GM23338 (cell line): ENCODE results near the gene MAN1A2. TPM values are rescaled to one million over a fixed set of nuclear protein-coding genes. Genes with fewer than 3 reads are reported as not detected.

ENCODE experiments used
- ATAC-seq: fragments of 200-7000 bp; cut with Tn5 transposase; 3 replicates; pipeline ENCODE4 v1.9.1; 2020
- DNase-seq: peaks from one replicate; pipeline ENCODE4 v3.0.0-alpha.2; 2015; ENCODE audit warnings: low spot score
- H2AFZ ChIP-seq: fragments of 200-600 bp; sonication (generic); 2 replicates; pipeline ENCODE4 v1.8.0; 2016; ENCODE audit warnings: antibody characterized with exemption, mild to moderate bottlenecking, moderate library complexity
- H3F3A ChIP-seq: fragments of 200-600 bp; sonication (generic); replicated peaks from 2 replicates; pipeline ENCODE4 v1.8.0; 2017; ENCODE audit warnings: antibody characterized with exemption, mixed run types, low read depth
- H3K27ac ChIP-seq: fragments of 200-600 bp; sonication (generic); 2 replicates; pipeline ENCODE4 v1.6.1; 2016; ENCODE audit warnings: low read depth
- H3K27me3 ChIP-seq: fragments of 200-600 bp; sonication (generic); 2 replicates; pipeline ENCODE4 v1.8.0; 2016; ENCODE audit warnings: mild to moderate bottlenecking, mixed run types, moderate library complexity; ENCODE audit not compliant: insufficient read depth
- H3K36me3 ChIP-seq: fragments of 200-600 bp; sonication (generic); 2 replicates; pipeline ENCODE4 v1.8.0; 2016; ENCODE audit warnings: mild to moderate bottlenecking; ENCODE audit not compliant: insufficient read depth
- H3K4me1 ChIP-seq: fragments of 200-600 bp; sonication (generic); 2 replicates; pipeline ENCODE4 v1.8.0; 2016; ENCODE audit warnings: mild to moderate bottlenecking, moderate library complexity; ENCODE audit not compliant: insufficient read depth
- H3K4me2 ChIP-seq: fragments of 200-600 bp; sonication (generic); 2 replicates; pipeline ENCODE4 v1.7.1; 2017; ENCODE audit warnings: mixed run types
- H3K4me3 ChIP-seq: fragments of 200-600 bp; sonication (generic); 2 replicates; pipeline ENCODE4 v1.6.1; 2016; ENCODE audit warnings: mixed run types
- H3K79me2 ChIP-seq: fragments of 200-600 bp; sonication (generic); replicated peaks from 2 replicates; pipeline ENCODE4 v1.8.0; 2017; ENCODE audit warnings: mild to moderate bottlenecking; ENCODE audit not compliant: insufficient read depth
- H3K9me2 ChIP-seq: fragments of 200-600 bp; sonication (generic); 2 replicates; pipeline ENCODE4 v1.8.0; 2017; ENCODE audit not compliant: insufficient read depth
- H4K20me1 ChIP-seq: fragments of 200-600 bp; sonication (generic); replicated peaks from 2 replicates; pipeline ENCODE4 v1.8.0; 2017; ENCODE audit warnings: mild to moderate bottlenecking; ENCODE audit not compliant: insufficient read depth
- H3K27ac Mint-ChIP-seq: 2 replicates; pipeline ENCODE4 v1.8.0; 2020; ENCODE audit warnings: inconsistent platforms, mild to moderate bottlenecking, moderate library complexity, mixed read lengths
- H3K27me3 Mint-ChIP-seq: 3 replicates; pipeline ENCODE4 v1.8.0; 2022; ENCODE audit warnings: low read depth, mild to moderate bottlenecking, moderate library complexity, mixed read lengths, inconsistent platforms; ENCODE audit not compliant: insufficient read depth, poor library complexity
- H3K36me3 Mint-ChIP-seq: 3 replicates; pipeline ENCODE4 v1.8.0; 2021; ENCODE audit warnings: low read depth, mild to moderate bottlenecking, inconsistent platforms, moderate library complexity, mixed read lengths
- H3K4me1 Mint-ChIP-seq: 3 replicates; pipeline ENCODE4 v1.8.0; 2020; ENCODE audit warnings: mild to moderate bottlenecking, inconsistent platforms, mixed read lengths
- H3K4me3 Mint-ChIP-seq: 3 replicates; pipeline ENCODE4 v1.8.0; 2021; ENCODE audit warnings: moderate library complexity, mild to moderate bottlenecking, inconsistent platforms, mixed read lengths
- H3K9me3 Mint-ChIP-seq: 3 replicates; pipeline ENCODE4 v1.8.0; 2020; ENCODE audit warnings: moderate library complexity, mild to moderate bottlenecking, inconsistent platforms, mixed read lengths
- CTCF ChIP-seq, 2 experiments: fragments of 200-600 bp in 1 of 2; sonication (generic) in 1 of 2; conservative IDR thresholded peaks; 2 replicates each; pipeline versions ENCODE4 v1.5.1 to v1.6.1; 2016 to 2017; ENCODE audit warnings: antibody characterized with exemption in 2 of 2, low read depth in 2 of 2, mild to moderate bottlenecking in 2 of 2, moderate library complexity in 1 of 2
- EZH2phosphoT487 ChIP-seq: fragments of 200-600 bp; sonication (generic); IDR thresholded peaks from one replicate; pipeline ENCODE4 v1.8.1; 2018; ENCODE audit warnings: antibody characterized with exemption; ENCODE audit not compliant: unreplicated experiment
- JUNB ChIP-seq: IDR thresholded peaks from one replicate; pipeline ENCODE4 v1.6.1; 2016; ENCODE audit warnings: antibody characterized with exemption; ENCODE audit not compliant: unreplicated experiment
- REST ChIP-seq: IDR thresholded peaks from one replicate; pipeline ENCODE4 v1.6.1; 2018; ENCODE audit warnings: antibody characterized with exemption; ENCODE audit not compliant: unreplicated experiment
- STAT1 ChIP-seq: IDR thresholded peaks from one replicate; pipeline ENCODE4 v1.6.1; 2016; ENCODE audit warnings: antibody characterized with exemption; ENCODE audit not compliant: unreplicated experiment
- ZNF114 ChIP-seq: fragments of 250-450 bp; sonication (Bioruptor Pico); IDR thresholded peaks from 2 replicates; pipeline ENCODE4 v1.5.0; 2020; ENCODE audit warnings: mild to moderate bottlenecking, moderate library complexity
- ZNF331 ChIP-seq: fragments of 250-450 bp; sonication (Bioruptor Pico); IDR thresholded peaks from 2 replicates; pipeline ENCODE4 v1.5.0; 2020; ENCODE audit warnings: low read depth, mild to moderate bottlenecking, moderate library complexity
- ZNF462 ChIP-seq: fragments of 250-450 bp; sonication (Bioruptor Pico); IDR thresholded peaks from 2 replicates; pipeline ENCODE4 v1.5.0; 2020; ENCODE audit warnings: mild to moderate bottlenecking, moderate library complexity
- polyA plus RNA-seq: library from polyadenylated mRNA; unstranded; fragments of >200 nt; fragmentation: Nextera tagmentation; extraction: Ambion mirVana; gene quantifications from 2 replicates; pipeline ENCODE4 v1.2.1, GENCODE V29; 2016
- total RNA-seq: library from RNA; depleted of rRNA; stranded (reverse); fragments of >200 nt; shearing (Covaris generic); gene quantifications from 2 replicates; pipeline ENCODE4 v1.2.3, GENCODE V29; 2014

The MAN1A2 gene
- total and polyA plus RNA-seq, 2 experiments from 2014 or later: 18.6 to 22.2 TPM

GRCh38 chr1:117389284-117389683 lies 22.0 kb downstream of the MAN1A2 start:
- Histone ChIP-seq H3F3A (no peaks in the 10 kb centered on the region), H3K4me1 (peaks cover 5% of the 10 kb centered on the region), H3K9me2 (no peaks in the 10 kb centered on the region), H3K27me3 (no peaks in the 10 kb centered on the region), H3K27ac (no peak overlapping the region), H3K4me3 (no peak overlapping the region), H3K36me3 (no peaks in the 10 kb centered on the region), H3K4me2 (no peak overlapping the region), H2AFZ (no peak overlapping the region), H3K79me2 (peaks cover 63% of the 10 kb centered on the region), H4K20me1 (no peaks in the 10 kb centered on the region)
- DNase-seq: no peak
- H3K4me1 Mint-ChIP-seq: peaks cover 27% of the 10 kb centered on the region
- ATAC-seq: peak; percentile 46; the same call in 2 of the 3 replicates
- H3K27me3 Mint-ChIP-seq: no peaks in the 10 kb centered on the region
- no peaks in the 10 kb centered on the region for H3K36me3 Mint-ChIP-seq
- H3K27ac Mint-ChIP-seq: no peak overlapping the region
- H3K9me3 Mint-ChIP-seq: no peaks in the 10 kb centered on the region
- no peak overlapping the region for H3K4me3 Mint-ChIP-seq
- TF ChIP-seq ZNF114 (no peak), CTCF (conservative IDR thresholded peaks at IDR 0.05; ENCODE audit: low read depth in 2 of 2) (no peak), STAT1 (no peak), JUNB (no peak), EZH2phosphoT487 (no peak), ZNF462 (CRISPR knock-in tag) (no peak), ZNF331 (CRISPR knock-in tag) (no peak), REST (no peak)
